ENCODE measurements around the gene SLC10A1. TPM values are rescaled to one million over a fixed set of nuclear protein-coding genes. Genes with fewer than 3 reads are reported as not detected.

Gene SLC10A1
- total RNA-seq, 4 donors from 2014 or later, result not detected

DNA sequence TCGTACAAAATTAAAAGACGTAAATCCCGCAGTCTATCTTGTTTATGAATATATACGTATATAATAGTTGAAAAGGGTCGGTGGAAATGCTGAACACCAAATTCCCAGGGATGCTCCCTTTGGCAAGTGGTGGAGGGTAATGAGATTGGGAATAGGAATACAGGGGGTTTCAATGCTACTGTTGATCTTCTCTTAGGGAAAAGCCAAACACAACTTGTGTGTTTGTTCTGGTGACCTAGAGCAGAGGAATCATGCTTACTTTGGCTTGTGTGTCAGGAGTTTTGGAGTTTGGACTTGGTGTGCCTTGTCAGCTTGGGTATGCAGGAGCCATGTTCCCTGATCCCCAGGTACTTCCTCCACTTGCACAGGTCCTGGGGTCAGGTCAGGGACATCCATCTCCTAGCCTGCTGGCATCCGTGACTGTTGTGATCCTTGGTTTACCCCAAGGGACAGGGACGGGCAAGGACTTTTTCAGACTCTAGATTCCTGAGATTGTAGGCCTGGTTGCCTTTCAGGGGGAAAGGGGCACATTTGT, 4.1 kb downstream of the SLC10A1 start:
- 87 to 90% methylated on average over 7 of the region's 7 CpGs for WGBS, 2 donors

GRCh38 chr14:69789118-69789640, 7.9 kb downstream of the SLC10A1 start:
- Histone ChIP-seq H3K4me1 (no peaks in the 10 kb centered on the region), H3K9me3 (no peaks in the 10 kb centered on the region), H3K4me3 (no peak overlapping the region), H3K27me3 (no peaks in the 10 kb centered on the region), H3K27ac (no peak overlapping the region), H3K36me3 (peaks cover 0 to 7% (median 0%) of the 10 kb centered on the region in 3 donors)
- TF ChIP-seq, protein P1, sequence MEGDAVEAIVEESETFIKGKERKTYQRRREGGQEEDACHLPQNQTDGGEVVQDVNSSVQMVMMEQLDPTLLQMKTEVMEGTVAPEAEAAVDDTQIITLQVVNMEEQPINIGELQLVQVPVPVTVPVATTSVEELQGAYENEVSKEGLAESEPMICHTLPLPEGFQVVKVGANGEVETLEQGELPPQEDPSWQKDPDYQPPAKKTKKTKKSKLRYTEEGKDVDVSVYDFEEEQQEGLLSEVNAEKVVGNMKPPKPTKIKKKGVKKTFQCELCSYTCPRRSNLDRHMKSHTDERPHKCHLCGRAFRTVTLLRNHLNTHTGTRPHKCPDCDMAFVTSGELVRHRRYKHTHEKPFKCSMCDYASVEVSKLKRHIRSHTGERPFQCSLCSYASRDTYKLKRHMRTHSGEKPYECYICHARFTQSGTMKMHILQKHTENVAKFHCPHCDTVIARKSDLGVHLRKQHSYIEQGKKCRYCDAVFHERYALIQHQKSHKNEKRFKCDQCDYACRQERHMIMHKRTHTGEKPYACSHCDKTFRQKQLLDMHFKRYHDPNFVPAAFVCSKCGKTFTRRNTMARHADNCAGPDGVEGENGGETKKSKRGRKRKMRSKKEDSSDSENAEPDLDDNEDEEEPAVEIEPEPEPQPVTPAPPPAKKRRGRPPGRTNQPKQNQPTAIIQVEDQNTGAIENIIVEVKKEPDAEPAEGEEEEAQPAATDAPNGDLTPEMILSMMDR (IDR thresholded peaks at IDR 0.05), result no peak
- TF ChIP-seq EP300 (IDR thresholded peaks at IDR 0.05) (no peak), POLR2A (IDR thresholded peaks at IDR 0.05) (no peak)
- no peak for DNase-seq (ENCODE audit: low spot score in 2 of 2)

More for the DNA sequence above, 4.1 kb downstream of the SLC10A1 start:
- H3K4me3 ChIP-seq, result no peak overlapping the region
- H3K9me3 ChIP-seq, result no peaks in the 10 kb centered on the region
- DNase-seq (ENCODE audit: low spot score in 2 of 2), result no peak
- no peaks in the 10 kb centered on the region for H3K27me3 ChIP-seq
- no peaks in the 10 kb centered on the region for H3K4me1 ChIP-seq
- H3K36me3 ChIP-seq, result no peaks in the 10 kb centered on the region
- no peak overlapping the region for H3K27ac ChIP-seq
- TF ChIP-seq POLR2A (IDR thresholded peaks at IDR 0.05) (no peak), EP300 (IDR thresholded peaks at IDR 0.05) (no peak)
- TF ChIP-seq, protein P1 (IDR thresholded peaks at IDR 0.05), result no peak

DNA sequence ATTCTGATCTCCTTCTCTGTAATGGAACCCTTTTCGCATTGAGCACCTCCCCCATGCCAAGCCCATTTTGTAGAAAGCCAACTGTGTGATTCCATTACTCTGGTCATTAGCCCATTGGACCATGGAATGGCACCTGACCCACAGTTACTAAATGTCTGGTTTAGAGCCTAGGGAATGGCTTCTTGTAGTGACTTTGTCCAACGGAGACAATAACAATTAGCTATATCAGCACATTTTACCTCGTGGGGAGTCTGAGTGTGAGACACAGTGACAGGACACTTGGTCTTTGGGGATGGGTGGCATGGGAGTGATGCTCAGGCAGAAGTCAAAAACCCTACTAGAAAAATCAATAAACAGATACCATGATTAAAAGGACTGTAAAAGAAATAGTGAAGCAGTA, 10.4 kb downstream of the SLC10A1 start:
- Histone ChIP-seq H3K27me3 (no peaks in the 10 kb centered on the region), H3K4me1 (no peaks in the 10 kb centered on the region), H3K4me3 (no peak overlapping the region), H3K27ac (no peak overlapping the region), H3K9me3 (no peaks in the 10 kb centered on the region), H3K36me3 (peaks cover 0 to 7% (median 0%) of the 10 kb centered on the region in 3 donors)
- TF ChIP-seq POLR2A (IDR thresholded peaks at IDR 0.05) (no peak), EP300 (IDR thresholded peaks at IDR 0.05) (no peak)
- TF ChIP-seq, protein P1 (IDR thresholded peaks at IDR 0.05), result no peak
- WGBS, 2 donors, result 85 to 90% methylated on average over 3 of the region's 3 CpGs
- no peak for DNase-seq (ENCODE audit: low spot score in 2 of 2)

DNA sequence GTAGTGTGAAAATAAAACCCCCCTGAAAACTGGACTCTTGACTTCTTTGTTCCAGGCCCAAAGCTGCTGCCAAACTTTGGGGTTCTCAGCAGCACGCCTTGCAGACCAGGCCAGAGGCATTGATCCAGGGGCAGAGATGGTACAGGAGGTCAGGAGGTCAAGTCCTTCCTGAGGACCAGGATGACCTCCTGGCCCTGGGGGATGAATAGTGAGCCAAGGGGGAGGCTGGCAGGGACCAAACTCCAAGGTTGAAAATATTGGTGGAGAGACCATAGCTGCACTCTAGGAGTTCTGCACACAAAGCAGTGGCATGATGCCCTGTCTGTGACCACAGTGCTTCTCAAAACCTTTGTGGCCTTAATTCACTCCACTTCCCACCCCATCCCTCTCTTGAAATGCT, 12.1 kb downstream of the SLC10A1 start:
- TF ChIP-seq POLR2A (IDR thresholded peaks at IDR 0.05), result no peak
- TF ChIP-seq, protein P1 (IDR thresholded peaks at IDR 0.05), result no peak
- no peak for TF ChIP-seq EP300 (IDR thresholded peaks at IDR 0.05)
- H3K36me3 ChIP-seq, result peaks cover 0 to 19% (median 0%) of the 10 kb centered on the region in 3 donors
- no peak overlapping the region for H3K4me3 ChIP-seq
- H3K27ac ChIP-seq, result no peak overlapping the region
- DNase-seq (ENCODE audit: low spot score in 2 of 2), result no peak
- H3K4me1 ChIP-seq, result no peaks in the 10 kb centered on the region
- WGBS, 2 donors, result 80 to 89% methylated on average over 1 of the region's 1 CpG
- H3K9me3 ChIP-seq, result no peaks in the 10 kb centered on the region
- H3K27me3 ChIP-seq, result no peaks in the 10 kb centered on the region

GRCh38 chr14:69780952-69781351, 16.1 kb downstream of the SLC10A1 start:
- DNase-seq (ENCODE audit: low spot score in 2 of 2), result no peak
- Histone ChIP-seq H3K27me3 (no peaks in the 10 kb centered on the region), H3K27ac (no peak overlapping the region), H3K9me3 (no peaks in the 10 kb centered on the region), H3K4me1 (peaks cover 0 to 20% (median 1%) of the 10 kb centered on the region in 4 donors), H3K36me3 (peaks cover 0 to 47% (median 2%) of the 10 kb centered on the region in 3 donors), H3K4me3 (no peak overlapping the region)
- 89 to 92% methylated on average over 3 of the region's 3 CpGs for WGBS, 2 donors
- TF ChIP-seq POLR2A (IDR thresholded peaks at IDR 0.05) (no peak), EP300 (IDR thresholded peaks at IDR 0.05) (no peak)
- TF ChIP-seq, protein P1 (IDR thresholded peaks at IDR 0.05), result no peak
